ENCODE results near the gene LIN28A. TPM values are rescaled to one million over a fixed set of nuclear protein-coding genes. Genes with fewer than 3 reads are reported as not detected.

LIN28A gene
- total RNA-seq, 1 donor, result under 0.01 TPM

DNA sequence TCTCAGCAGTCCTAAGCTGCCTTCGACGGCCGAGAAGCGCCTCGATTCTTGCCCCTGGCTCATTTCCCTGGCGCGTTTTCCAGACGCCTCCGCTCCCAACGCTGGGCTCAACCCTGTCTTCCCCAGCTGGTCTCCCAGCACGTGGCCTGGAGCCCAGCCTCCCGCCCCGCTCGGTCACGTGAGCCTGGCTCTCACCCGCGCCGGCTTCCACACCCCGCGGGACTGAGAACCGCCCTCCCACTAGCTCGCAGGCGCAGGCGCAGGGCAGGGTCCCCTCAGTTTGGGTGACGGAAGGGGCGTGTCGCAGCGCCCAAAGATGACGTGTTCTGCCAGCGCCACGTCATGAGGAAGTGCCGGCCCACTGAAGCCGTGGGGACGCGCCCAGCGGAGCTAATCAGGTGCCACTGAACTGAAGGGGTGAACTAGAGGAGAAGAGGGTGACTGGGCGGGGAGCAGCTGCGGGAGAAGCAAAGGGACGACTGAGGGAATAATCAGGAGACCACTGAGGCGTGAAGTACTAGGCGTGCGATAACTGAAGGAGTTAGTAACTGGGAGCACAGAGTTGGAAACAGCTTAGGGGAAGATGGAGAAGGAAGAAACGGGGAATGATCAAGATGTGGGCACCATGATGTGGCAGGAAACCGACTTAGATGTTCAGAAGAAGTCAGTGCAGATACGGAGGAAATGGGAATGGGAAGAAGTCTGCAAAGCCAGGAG, 21.5 kb downstream of the LIN28A start, which contains the start of gene DHDDS:
TSS of gene DHDDS (plus strand) at position 343 of the 717 bp plus-strand sequence. CDS start 625 bp downstream, outside the sequence.
- peak; percentile 91 to 99 (median 98) for DNase-seq (ENCODE audit: low read depth in 2 of 3, low spot score in 2 of 3)

DNA sequence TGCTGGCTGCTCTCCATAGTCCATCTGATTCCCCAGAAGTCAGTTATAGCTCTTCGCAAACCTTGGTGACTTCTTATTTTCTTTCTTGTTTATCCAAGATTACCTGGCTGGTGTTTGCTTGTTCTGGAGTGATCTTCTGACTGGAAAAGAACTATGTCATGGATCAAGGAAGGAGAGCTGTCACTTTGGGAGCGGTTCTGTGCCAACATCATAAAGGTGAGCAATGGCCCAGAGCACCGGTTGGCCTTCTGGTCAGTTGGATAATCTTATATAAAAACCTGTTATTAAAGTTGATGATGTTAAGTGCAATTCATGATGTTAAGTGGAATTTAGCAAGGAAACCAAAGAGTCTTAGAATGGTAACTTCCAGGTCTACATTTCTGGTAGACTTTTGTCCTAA, 22.2 kb downstream of the LIN28A start:
- no peak for DNase-seq (ENCODE audit: low read depth in 2 of 3, low spot score in 2 of 3)

DNA sequence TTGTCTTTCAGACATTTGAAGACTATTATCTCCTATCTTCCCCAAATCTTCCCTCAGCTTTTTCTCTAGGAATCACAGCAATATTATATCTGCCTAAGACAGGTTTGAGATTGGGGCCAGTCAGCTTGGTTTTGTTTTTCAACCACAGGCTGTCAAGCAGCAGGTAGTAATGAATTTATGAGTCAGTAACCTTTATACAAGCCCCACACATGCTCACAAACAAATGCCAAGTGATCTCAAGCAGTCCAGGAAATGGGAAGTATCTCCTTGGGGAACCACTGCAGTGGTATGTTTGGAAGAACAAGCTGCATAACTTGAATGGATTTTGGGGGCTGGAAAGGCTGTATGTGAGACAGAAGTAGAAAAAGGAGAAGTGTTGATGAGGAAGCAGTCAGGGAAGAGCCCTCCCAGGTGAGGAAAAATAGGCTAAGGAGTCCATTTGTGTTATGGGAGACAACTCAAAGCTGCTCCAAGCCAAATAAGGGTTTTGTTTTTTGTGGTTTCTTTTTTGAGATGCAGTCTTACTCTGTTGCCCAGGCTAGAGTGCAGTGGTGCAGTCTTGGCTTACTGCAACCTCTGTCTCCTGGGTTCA, 23.6 kb downstream of the LIN28A start:
- DNase-seq (ENCODE audit: low read depth in 2 of 3, low spot score in 2 of 3), result no peak

DNA sequence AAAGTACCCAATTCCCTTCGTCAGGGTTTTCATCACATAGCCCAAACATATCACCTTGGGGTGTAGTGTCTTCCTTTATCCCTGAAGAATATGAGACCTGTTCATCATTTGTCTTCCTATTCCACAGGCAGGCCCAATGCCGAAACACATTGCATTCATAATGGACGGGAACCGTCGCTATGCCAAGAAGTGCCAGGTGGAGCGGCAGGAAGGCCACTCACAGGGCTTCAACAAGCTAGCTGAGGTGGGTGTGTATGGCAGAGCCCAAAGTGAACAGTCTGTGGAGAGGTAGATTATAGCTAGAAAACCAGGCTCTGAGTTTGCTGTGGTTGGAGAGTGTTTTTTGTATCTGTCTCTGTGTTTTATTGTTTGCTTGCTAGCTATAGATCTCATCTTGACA, 27.4 kb downstream of the LIN28A start:
- no peak for DNase-seq (ENCODE audit: low read depth in 2 of 3, low spot score in 2 of 3)

DNA sequence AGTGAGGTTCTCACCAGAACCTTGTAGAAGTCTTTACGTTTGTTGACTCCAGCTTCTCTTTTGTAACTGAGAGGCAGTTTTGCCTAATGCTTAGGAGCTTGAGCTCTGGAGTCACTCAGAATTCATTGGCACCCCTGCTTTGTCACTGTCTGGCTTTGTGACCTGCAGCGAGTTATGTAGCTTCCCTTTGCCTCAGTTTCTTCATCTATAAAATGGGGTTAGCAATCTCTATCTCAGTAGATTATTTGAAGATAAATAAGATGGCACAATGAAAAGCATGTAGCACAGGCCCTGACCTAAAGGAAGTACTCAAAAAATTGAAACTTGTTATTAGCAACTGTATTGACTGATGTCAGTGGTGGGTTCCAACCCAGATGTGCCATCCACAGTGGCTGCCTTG, 29.6 kb downstream of the LIN28A start:
- DNase-seq (ENCODE audit: low read depth in 2 of 3, low spot score in 2 of 3), result no peak

DNA sequence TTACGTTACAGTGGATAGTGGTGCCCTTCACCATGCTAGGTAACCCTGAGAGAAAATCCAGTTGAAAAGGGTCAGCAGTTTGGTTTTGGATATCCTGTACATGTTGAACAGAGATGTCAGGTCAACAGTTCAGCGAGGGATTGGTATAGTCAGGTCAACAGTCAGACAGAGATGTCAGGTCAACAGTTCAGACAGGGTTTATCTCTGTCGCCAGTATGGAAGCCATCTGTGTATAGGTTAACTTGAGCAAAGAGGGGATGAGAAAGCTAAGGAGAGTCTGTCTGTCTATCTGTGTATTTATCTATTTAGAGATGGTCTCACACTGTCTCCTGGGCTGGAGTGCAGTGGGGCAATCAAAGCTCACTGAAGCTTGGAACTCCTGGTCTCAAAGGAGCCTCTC, 39.3 kb downstream of the LIN28A start:
- no peak for DNase-seq (ENCODE audit: low read depth in 2 of 3, low spot score in 2 of 3)

DNA sequence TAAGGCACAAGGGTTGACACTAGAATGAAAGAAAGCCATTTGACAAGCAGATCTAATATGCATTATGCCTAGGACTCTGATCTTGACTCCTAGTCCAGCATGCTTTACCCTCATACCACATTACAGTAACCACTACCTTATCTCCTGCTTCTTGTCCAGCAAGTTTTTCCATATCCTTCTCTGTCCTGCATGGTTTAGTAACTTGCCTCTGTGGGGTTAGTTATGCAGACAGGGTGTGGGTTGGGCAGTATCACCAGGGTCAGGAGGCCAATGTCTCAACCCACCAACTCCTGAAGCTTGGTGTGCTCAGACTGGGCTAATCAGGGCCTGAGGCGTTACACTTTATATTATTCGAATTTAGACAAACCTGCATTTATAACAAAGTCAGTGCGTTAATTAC, 40.3 kb downstream of the LIN28A start:
- DNase-seq (ENCODE audit: low read depth in 2 of 3, low spot score in 2 of 3), result no peak

DNA sequence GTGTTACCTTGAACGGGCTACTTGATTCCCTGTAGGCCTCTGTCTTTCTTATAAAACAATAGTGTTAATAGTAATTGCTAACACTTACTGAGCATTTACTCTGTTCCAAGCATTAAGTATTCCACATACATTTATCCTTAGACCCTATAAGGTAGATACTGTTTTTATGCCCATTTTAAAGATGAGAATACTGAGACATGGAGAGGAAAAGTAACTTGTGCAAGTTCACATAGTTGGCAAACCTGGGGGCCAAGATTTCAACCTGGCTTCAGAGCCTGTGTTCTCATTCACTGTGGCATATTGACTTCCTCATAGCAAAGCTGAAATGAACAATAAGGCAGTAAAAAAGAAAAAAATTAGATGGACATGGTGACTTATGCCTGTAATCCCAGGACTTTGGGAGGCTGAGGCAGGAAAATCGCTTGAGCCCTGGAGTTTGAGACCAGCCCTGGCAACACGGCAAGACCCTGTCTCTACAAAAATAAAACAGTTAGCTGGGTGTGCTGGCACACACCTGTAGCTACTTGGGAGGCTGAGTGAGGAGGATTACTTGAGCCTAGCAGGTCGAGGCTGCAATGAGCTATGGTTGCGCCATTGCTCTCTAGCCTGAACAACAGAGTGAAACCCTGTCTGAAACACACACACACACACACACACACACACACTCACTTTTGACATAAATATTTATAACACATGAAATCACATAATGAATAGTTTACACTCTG, 42.0 kb downstream of the LIN28A start:
- no peak for DNase-seq (ENCODE audit: low read depth in 2 of 3, low spot score in 2 of 3)

DNA sequence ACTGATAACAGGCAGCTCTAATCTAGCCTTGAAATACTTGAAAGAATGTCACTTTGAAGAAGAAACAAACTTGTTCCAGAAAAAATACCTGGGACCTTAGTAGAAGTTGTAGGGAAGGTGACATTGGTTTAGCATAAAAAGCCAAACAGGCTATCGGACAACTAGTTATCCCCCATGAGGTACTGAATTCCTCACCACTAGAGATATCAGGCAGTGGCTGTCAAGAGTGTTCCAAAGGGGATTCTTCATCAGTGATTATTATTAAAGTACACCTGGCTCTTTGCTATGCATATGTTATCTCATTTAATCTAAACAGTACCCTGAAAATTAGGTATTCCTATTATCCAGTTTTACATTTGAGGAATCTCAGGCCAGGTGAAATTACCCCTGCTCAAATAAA, 48.5 kb downstream of the LIN28A start:
- no peak for DNase-seq (ENCODE audit: low read depth in 2 of 3, low spot score in 2 of 3)

DNA sequence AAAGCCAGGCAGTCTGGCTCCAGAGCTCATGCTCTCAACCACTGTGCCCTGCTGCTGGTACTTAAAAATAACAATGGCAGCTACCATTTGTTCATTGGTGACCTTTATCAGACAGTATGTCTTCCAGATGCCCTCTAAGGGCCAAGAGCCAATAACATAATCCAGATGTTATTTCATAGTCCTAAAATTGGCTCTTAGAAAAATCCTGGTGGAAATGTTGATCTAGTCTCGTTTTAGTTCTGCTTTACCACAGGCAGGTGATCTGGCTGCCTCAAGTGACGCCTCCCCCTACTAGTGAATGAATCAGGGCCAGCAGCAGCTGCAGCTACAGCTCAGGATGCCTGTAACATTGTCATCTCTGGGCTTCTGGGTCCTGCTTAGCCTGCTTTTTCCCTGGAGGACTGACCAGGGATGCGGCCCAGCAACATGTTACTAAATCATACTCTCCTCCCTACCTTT, 49.0 kb downstream of the LIN28A start:
- no peak for DNase-seq (ENCODE audit: low read depth in 2 of 3, low spot score in 2 of 3)

DNA sequence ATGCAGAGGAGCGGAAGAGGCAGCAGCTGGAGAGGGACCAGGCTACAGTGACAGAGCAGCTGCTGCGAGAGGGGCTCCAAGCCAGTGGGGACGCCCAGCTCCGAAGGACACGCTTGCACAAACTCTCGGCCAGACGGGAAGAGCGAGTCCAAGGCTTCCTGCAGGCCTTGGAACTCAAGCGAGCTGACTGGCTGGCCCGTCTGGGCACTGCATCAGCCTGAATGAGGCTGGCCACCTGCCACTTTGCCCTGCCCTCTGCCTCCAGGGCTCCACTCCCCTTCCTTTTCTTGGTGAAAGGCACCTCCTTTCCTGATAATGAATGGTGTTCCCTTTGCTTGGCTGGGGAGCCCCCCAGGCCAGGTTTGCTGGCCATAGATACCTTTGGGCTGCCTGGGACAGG, 58.3 kb downstream of the LIN28A start:
- DNase-seq (ENCODE audit: low read depth in 2 of 3, low spot score in 2 of 3), result no peak

DNA sequence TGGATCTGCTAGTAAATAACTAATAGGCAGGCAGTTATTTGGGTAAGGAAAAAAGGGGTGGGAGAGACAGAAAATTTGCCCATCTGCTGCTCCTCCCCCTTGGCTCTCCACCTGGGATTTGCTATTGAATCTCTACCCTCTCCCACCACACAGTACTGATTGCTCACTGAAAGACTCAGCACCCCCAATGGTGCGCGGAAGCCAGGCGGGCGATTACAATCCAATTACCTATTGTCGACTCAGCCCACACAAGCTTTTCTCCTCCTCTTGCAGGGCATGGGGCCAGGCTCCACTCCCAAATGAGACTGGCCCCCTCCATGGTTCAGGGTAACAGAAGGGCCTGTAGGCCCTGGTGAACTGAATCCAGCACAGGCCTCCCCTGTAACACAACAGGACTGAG, 58.9 kb downstream of the LIN28A start:
- no peak for DNase-seq (ENCODE audit: low read depth in 2 of 3, low spot score in 2 of 3)

DNA sequence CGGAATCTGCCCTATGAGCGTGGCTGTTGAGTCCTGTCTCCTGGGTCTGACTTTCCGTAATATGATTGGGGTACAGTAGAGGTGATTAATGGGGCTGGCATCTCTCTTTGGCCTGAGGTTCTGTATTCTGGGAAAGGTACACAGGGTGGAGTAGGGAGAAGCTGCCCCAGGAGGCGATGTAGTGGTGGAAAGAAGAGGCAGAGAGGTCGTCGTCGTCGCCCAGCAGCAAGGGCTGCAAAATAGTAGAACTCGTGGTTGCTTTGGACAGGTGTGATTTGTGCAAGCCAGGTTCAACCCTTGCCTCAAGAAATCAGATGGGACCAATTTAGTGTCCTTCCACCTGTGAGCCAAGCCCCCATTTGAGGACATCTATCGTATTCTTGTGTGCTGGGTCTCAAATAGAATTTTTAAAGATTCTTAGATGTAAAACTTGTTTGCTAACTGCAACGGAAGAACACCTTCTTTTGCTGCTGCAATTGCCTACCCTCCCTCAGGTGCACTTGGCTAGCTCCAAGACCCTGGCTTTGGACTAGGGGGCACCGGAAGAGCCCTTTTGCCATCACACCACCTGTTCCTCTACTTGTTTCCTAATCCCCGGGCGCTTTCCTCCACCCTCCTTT, 60.4 kb downstream of the LIN28A start:
- DNase-seq (ENCODE audit: low read depth in 2 of 3, low spot score in 2 of 3), result peak in 1 of 3 donors; percentile 4

DNA sequence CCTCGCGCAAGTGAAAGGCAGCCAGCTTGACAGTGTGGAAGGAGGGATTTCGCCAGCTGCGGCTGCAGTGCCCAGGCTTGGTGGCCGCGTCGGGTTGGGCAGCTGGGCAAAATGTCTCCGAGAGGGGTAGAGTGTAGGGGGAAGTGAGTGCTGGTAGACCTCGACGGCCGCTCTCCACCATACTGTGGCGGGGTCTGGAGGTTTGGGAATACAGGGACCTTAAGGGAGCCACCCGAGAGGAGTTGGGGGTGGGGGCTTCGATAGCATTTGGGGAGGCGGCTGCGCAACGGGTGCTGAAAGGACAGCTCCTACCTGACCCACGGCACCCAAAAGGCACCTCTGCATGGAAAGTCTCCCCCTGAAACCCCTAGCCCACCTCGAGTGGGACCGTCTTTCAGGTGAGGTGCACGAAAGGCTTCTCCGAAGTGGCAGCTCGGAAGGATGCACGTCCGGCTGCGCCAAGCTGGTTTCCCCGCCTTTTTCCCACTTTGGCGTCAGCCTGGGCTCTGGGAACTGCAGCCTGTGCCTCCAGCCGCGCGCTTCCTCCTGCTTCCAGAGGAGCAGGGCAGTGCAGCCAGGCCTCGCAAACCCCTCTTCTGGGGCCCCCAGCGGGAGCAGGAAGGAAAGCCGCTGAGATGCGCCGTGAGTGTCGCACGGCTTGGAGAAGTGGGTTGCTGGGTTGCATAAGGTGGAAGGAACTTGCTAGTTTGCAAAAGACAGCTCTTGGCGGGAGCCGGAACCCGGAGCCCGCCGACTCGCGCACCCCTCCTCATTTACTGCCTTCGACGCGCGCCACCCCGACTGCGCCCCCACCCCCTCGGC, 61.1 kb downstream of the LIN28A start:
- DNase-seq (ENCODE audit: low read depth in 2 of 3, low spot score in 2 of 3), result peak; percentile 24 to 42 (median 28)

DNA sequence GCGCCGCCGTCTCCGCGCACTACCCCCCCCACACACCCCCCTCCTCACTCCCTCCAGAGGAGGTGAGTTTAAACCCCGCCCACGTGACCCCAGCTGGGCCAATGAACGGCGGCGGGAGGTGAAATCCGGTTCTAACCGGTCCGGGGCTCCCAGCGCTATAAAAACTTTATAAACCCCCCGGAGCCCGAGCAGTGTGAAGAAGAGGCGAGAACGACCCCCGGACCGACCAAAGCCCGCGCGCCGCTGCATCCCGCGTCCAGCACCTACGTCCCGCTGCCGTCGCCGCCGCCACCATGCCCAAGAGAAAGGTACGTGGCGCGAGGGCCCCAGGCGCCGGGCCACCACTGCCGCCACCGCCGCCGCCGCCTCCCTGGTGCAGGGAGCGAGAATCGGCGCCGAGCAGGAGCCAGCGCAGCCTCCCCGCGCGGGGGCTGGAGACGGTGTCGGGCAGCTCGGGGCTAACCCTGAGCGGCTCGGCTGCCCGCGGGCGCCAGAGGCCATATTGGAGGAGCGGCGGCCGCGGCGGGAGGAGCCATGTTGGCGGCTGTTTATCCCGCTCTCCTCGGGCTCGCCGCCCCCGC, 61.8 kb downstream of the LIN28A start, which contains the start of gene HMGN2:
TSS of gene HMGN2 (plus strand) at position 121 of the 581 bp plus-strand sequence. CDS start at position 294, 173 bp downstream.
- peak; percentile 66 to 92 (median 86) for DNase-seq (ENCODE audit: low read depth in 2 of 3, low spot score in 2 of 3)

DNA sequence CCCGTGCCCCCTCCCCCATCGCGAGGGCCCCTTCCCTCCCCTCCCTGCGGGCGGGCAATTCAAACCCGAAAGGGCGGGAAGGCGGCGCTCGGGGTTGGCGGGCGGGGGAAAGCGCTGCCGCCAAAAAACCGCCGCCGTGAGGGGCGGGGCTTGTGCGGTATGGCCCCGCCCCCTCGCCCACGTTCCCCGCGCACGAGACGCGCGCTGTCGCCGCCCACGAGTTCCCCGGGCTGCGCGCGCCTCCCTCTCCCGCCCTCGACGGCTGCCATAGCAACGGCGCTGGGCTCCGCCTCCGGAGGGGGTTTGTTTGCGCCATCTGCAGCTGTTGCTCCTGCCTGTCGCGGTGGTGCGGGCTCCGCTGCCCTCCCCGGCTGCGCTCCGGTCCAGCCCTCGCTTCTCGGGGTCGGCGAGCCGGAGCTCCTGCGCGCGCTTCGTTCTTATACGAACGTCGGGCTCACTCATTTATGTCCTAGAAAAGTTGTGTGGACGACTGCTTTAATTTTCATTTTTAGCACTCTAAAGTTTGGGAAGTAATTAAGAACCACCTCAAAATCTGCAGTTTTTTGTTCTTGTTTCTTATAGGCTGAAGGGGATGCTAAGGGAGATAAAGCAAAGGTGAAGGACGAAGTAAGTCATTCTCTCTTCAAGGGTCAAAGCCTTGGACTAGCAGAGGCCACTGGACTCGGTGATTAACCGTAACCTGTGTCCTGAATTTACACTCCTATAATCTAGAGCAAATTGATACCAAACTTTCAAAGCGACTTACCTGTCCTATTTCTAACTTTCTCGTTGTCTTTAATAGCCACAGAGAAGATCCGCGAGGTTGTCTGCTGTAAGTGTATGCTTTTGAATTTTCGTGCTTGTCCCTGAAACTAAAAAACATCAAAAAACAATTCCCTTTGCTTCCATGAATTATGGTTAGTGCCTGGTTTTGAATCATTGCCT, 62.6 kb downstream of the LIN28A start:
- peak; percentile 92 to 95 (median 94) for DNase-seq (ENCODE audit: low read depth in 2 of 3, low spot score in 2 of 3)

DNA sequence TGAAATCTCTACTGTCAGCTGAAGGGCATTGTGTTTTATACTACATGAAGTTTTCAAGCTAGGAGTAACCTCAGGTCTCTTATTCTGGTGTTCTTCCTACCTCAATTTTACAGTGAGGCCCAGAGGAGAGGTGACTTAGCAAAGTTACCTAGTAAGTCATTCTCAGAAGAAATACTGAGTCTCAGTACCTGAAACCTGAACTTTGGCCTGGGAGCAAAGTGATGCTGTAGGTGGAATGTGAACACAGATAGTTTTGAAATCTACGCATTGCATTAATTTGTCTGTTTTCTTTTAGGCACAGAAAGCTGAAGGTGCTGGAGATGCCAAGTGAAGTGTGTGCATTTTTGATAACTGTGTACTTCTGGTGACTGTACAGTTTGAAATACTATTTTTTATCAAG, 64.2 kb downstream of the LIN28A start:
- DNase-seq (ENCODE audit: low read depth in 2 of 3, low spot score in 2 of 3), result no peak

DNA sequence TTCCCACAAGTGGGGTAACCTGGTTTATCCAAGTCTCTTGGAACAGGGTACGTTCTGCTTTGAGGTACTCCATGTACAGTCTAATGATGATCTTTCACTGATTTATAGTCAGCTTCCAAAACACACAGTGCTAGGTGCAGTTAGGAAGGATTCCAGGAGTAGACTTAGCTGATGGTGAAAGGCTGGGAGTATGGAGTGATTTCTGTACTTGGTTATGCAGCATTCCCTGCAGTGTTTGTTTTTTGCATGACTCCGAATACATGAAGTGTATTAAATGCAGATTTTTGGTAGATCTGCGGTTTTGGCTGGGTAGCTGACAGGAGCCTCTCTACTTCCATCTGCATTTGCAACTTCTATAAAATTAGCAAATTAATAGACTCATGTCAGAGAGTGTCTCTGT, 65.4 kb downstream of the LIN28A start:
- DNase-seq (ENCODE audit: low read depth in 2 of 3, low spot score in 2 of 3), result no peak

DNA sequence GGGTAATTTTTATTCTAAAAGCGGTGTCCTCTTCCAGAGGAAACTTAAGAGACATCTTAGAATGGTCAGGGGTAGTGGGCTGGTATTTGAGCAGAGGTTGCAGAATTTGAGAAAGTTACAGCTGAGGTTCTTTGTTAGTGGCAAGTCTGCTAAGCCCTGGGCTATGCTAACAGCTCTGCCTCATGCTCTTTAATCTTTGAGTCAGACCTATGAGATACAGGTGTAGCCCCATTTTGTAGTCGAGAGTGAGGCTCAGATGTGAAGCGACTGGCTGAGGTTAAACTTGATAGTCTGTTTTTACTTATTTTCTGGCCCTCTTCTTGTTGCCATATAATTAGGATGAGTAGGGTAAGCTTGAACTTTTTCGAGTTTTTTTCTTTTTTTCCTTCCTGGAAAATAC, 66.3 kb downstream of the LIN28A start:
- DNase-seq (ENCODE audit: low read depth in 2 of 3, low spot score in 2 of 3), result no peak

All from hematopoietic multipotent progenitor cell (in vitro differentiated cells).